ENCODE measurements around the gene GNG12. TPM values are rescaled to one million over a fixed set of nuclear protein-coding genes. Genes with fewer than 3 reads are reported as not detected.
A peak's percentile ranks its signal among the peaks of the same experiment; 100 is the strongest.
"Not testable (repeated sequence)": the region's sequence is repeated elsewhere in the genome, so short reads cannot be mapped to it uniquely, and the experiment has no call there.

GNG12 gene
- total and polyA plus RNA-seq, 4 experiments from 2014 or later: not detected

GRCh38 chr1:67734323-67734690, 99.0 kb downstream of the GNG12 start:
- H3K27ac Mint-ChIP-seq: no peak overlapping the region
- no peak overlapping the region for H3K27ac ChIP-seq (ENCODE audit: low read depth, low read length)
- H3K9me3 ChIP-seq (ENCODE audit: control insufficient read depth in 1 of 2, low read length in 2 of 2): no peaks in the 10 kb centered on the region
- H3K4me3 ChIP-seq (ENCODE audit: low read length in 2 of 2): no peak overlapping the region
- POLR2A ChIA-PET (ENCODE audit: partially characterized antibody): interaction anchor here (1.2 kb wide), 1 partner anchor 50 kb away, joined by 4 read pairs; the partner anchor contains the start of gene GADD45A
- no peaks in the 10 kb centered on the region for H3K27me3 ChIP-seq (ENCODE audit: insufficient read depth, low read length)
- CTCF ChIA-PET (ENCODE audit: partially characterized antibody): interaction anchor here (0.7 kb wide), 1 partner anchor 10 kb away, joined by 3 read pairs; no protein-coding TSS in a partner anchor
- no peaks in the 10 kb centered on the region for H3K9me3 Mint-ChIP-seq
- no peak overlapping the region for H3K4me3 Mint-ChIP-seq
- no peaks in the 10 kb centered on the region for H3K36me3 ChIP-seq (ENCODE audit: insufficient read depth, low read length)
- H3K4me1 Mint-ChIP-seq: peaks cover 11 to 13% (median 13%) of the 10 kb centered on the region in 4 donors
- peaks cover 18% of the 10 kb centered on the region for H3K4me1 ChIP-seq (ENCODE audit: insufficient read depth, low read length)
- DNase-seq: no peak
- intact Hi-C loops (cut with micrococcal nuclease): no loop called here
- H3K27me3 Mint-ChIP-seq: no peaks in the 10 kb centered on the region
- no peaks in the 10 kb centered on the region for H3K36me3 Mint-ChIP-seq

GRCh38 chr1:67733681-67734322, 99.5 kb downstream of the GNG12 start:
- Histone ChIP-seq H3K4me3 (ENCODE audit: low read length in 2 of 2) (no peak overlapping the region), H3K4me1 (ENCODE audit: insufficient read depth, low read length) (peaks cover 18% of the 10 kb centered on the region), H3K36me3 (ENCODE audit: insufficient read depth, low read length) (no peaks in the 10 kb centered on the region), H3K27me3 (ENCODE audit: insufficient read depth, low read length) (no peaks in the 10 kb centered on the region), H3K9me3 (ENCODE audit: control insufficient read depth in 1 of 2, low read length in 2 of 2) (no peaks in the 10 kb centered on the region), H3K27ac (ENCODE audit: low read depth, low read length) (no peak overlapping the region)
- ChIA-PET CTCF (ENCODE audit: partially characterized antibody) (no interaction called here), POLR2A (ENCODE audit: partially characterized antibody) (interaction anchor here (1.2 to 1.8 kb wide), 2 partner anchors 48 to 49 kb away, joined by 4 to 6 read pairs; partner anchors contain the start of gene GADD45A)
- Mint-ChIP-seq H3K27ac (peak overlapping the region in 3 of 7 donors; percentile 3 to 10 (median 9)), H3K4me3 (no peak overlapping the region), H3K27me3 (no peaks in the 10 kb centered on the region), H3K4me1 (peaks cover 11 to 13% (median 13%) of the 10 kb centered on the region in 4 donors), H3K36me3 (no peaks in the 10 kb centered on the region), H3K9me3 (no peaks in the 10 kb centered on the region)
- intact Hi-C loops (cut with micrococcal nuclease): no loop called here
- no peak for DNase-seq

GRCh38 chr1:67732750-67733151, 100.5 kb downstream of the GNG12 start:
- POLR2A ChIA-PET (ENCODE audit: partially characterized antibody): interaction anchor here (0.9 to 1.8 kb wide), 2 partner anchors 10 to 47 kb away, joined by 3 to 6 read pairs; no protein-coding TSS in a partner anchor
- intact Hi-C loops (cut with micrococcal nuclease): no loop called here
- Mint-ChIP-seq H3K4me3 (no peak overlapping the region), H3K27me3 (no peaks in the 10 kb centered on the region), H3K4me1 (peaks cover 11 to 13% (median 13%) of the 10 kb centered on the region in 4 donors), H3K9me3 (no peaks in the 10 kb centered on the region), H3K27ac (no peak overlapping the region), H3K36me3 (no peaks in the 10 kb centered on the region)
- Histone ChIP-seq H3K36me3 (ENCODE audit: insufficient read depth, low read length) (no peaks in the 10 kb centered on the region), H3K27me3 (ENCODE audit: insufficient read depth, low read length) (no peaks in the 10 kb centered on the region), H3K9me3 (ENCODE audit: control insufficient read depth in 1 of 2, low read length in 2 of 2) (no peaks in the 10 kb centered on the region), H3K4me3 (ENCODE audit: low read length in 2 of 2) (no peak overlapping the region), H3K27ac (ENCODE audit: low read depth, low read length) (no peak overlapping the region), H3K4me1 (ENCODE audit: insufficient read depth, low read length) (peaks cover 18% of the 10 kb centered on the region)
- CTCF ChIA-PET (ENCODE audit: partially characterized antibody): interaction anchor here (1.5 kb wide), 1 partner anchor 8 kb away, joined by 3 read pairs; no protein-coding TSS in a partner anchor
- no peak for DNase-seq

- Mint-ChIP-seq H3K36me3 (no peaks in the 10 kb centered on the region), H3K27ac (no peak overlapping the region), H3K4me3 (no peak overlapping the region), H3K27me3 (no peaks in the 10 kb centered on the region), H3K9me3 (no peaks in the 10 kb centered on the region), H3K4me1 (peaks cover 6 to 8% (median 8%) of the 10 kb centered on the region in 4 donors)
- Histone ChIP-seq H3K4me1 (ENCODE audit: insufficient read depth, low read length) (peaks cover 11% of the 10 kb centered on the region), H3K36me3 (ENCODE audit: insufficient read depth, low read length) (no peaks in the 10 kb centered on the region), H3K4me3 (ENCODE audit: low read length in 2 of 2) (no peak overlapping the region), H3K27ac (ENCODE audit: low read depth, low read length) (no peak overlapping the region), H3K9me3 (ENCODE audit: control insufficient read depth in 1 of 2, low read length in 2 of 2) (no peaks in the 10 kb centered on the region), H3K27me3 (ENCODE audit: insufficient read depth, low read length) (no peaks in the 10 kb centered on the region)
- intact Hi-C loops (cut with micrococcal nuclease): no loop called here
- DNase-seq: no peak
- ChIA-PET CTCF (ENCODE audit: partially characterized antibody) (interaction anchor here (1.5 kb wide), 1 partner anchor 10 kb away, joined by 3 read pairs; no protein-coding TSS in a partner anchor), POLR2A (ENCODE audit: partially characterized antibody) (no interaction called here)
Observed at GRCh38 chr1:67731322-67731721, 101.9 kb downstream of the GNG12 start.

- H3K36me3 ChIP-seq (ENCODE audit: insufficient read depth, low read length); H3K9me3 Mint-ChIP-seq; H3K4me1 Mint-ChIP-seq; H3K4me3 ChIP-seq (ENCODE audit: low read length in 2 of 2); H3K27me3 Mint-ChIP-seq; intact Hi-C loops (cut with micrococcal nuclease); DNase-seq; H3K9me3 ChIP-seq (ENCODE audit: control insufficient read depth in 1 of 2, low read length in 2 of 2); H3K36me3 Mint-ChIP-seq; H3K27me3 ChIP-seq (ENCODE audit: insufficient read depth, low read length); POLR2A ChIA-PET (ENCODE audit: partially characterized antibody); H3K27ac Mint-ChIP-seq; H3K4me3 Mint-ChIP-seq; H3K27ac ChIP-seq (ENCODE audit: low read depth, low read length); H3K4me1 ChIP-seq (ENCODE audit: insufficient read depth, low read length): not testable (repeated sequence)
- CTCF ChIA-PET (ENCODE audit: partially characterized antibody): interaction anchor here (1.2 kb wide), 1 partner anchor 30 kb away, joined by 3 read pairs; no protein-coding TSS in a partner anchor
Observed at GRCh38 chr1:67730312-67730711, 103.0 kb downstream of the GNG12 start.

GRCh38 chr1:67729872-67730271, 103.4 kb downstream of the GNG12 start:
- ChIA-PET CTCF (ENCODE audit: partially characterized antibody) (interaction anchor here (0.9 to 1.2 kb wide), 2 partner anchors 15 to 31 kb away, joined by 3 read pairs; no protein-coding TSS in a partner anchor), POLR2A (ENCODE audit: partially characterized antibody) (no interaction called here)
- Mint-ChIP-seq H3K27me3 (no peaks in the 10 kb centered on the region), H3K27ac (peak overlapping the region in 1 of 7 donors; percentile 32), H3K36me3 (no peaks in the 10 kb centered on the region), H3K4me1 (no peaks in the 10 kb centered on the region), H3K9me3 (no peaks in the 10 kb centered on the region), H3K4me3 (no peak overlapping the region)
- no peaks in the 10 kb centered on the region for H3K9me3 ChIP-seq (ENCODE audit: control insufficient read depth in 1 of 2, low read length in 2 of 2)
- no peak overlapping the region for H3K27ac ChIP-seq (ENCODE audit: low read depth, low read length)
- no peak for DNase-seq
- H3K4me1 ChIP-seq (ENCODE audit: insufficient read depth, low read length): no peaks in the 10 kb centered on the region
- no peaks in the 10 kb centered on the region for H3K36me3 ChIP-seq (ENCODE audit: insufficient read depth, low read length)
- H3K4me3 ChIP-seq (ENCODE audit: low read length in 2 of 2): no peak overlapping the region
- H3K27me3 ChIP-seq (ENCODE audit: insufficient read depth, low read length): no peaks in the 10 kb centered on the region
- intact Hi-C loops (cut with micrococcal nuclease): no loop called here

- CTCF ChIA-PET (ENCODE audit: partially characterized antibody): no interaction called here
- Histone ChIP-seq H3K4me1 (ENCODE audit: insufficient read depth, low read length) (no peaks in the 10 kb centered on the region), H3K9me3 (ENCODE audit: control insufficient read depth in 1 of 2, low read length in 2 of 2) (no peaks in the 10 kb centered on the region), H3K4me3 (ENCODE audit: low read length in 2 of 2) (no peak overlapping the region), H3K27me3 (ENCODE audit: insufficient read depth, low read length) (no peaks in the 10 kb centered on the region), H3K27ac (ENCODE audit: low read depth, low read length) (no peak overlapping the region), H3K36me3 (ENCODE audit: insufficient read depth, low read length) (no peaks in the 10 kb centered on the region)
- no peaks in the 10 kb centered on the region for H3K27me3 Mint-ChIP-seq
- no peak overlapping the region for H3K4me3 Mint-ChIP-seq
- POLR2A ChIA-PET (ENCODE audit: partially characterized antibody): no interaction called here
- intact Hi-C loops (cut with micrococcal nuclease): no loop called here
- H3K9me3 Mint-ChIP-seq: no peaks in the 10 kb centered on the region
- no peak overlapping the region for H3K27ac Mint-ChIP-seq
- no peak for DNase-seq
- no peaks in the 10 kb centered on the region for H3K4me1 Mint-ChIP-seq
- H3K36me3 Mint-ChIP-seq: no peaks in the 10 kb centered on the region
Observed at GRCh38 chr1:67726224-67726623, 107.0 kb downstream of the GNG12 start.

Data from CD4-positive, alpha-beta memory T cell (primary cell).